ENCODE measurements around the gene GNPNAT1.

The GNPNAT1 gene

GRCh38 chr14:52834440-52834842 lies 43.0 kb upstream of the GNPNAT1 start:
- no peak for DNase-seq (ENCODE audit: extremely low read depth, insufficient read length)
- no peak for TF ChIP-seq CTCF (IDR thresholded peaks at IDR 0.05; ENCODE audit: insufficient read depth, low read length, poor library complexity, severe bottlenecking)
- Histone ChIP-seq H3K36me3 (ENCODE audit: control insufficient read depth, insufficient read depth, low read length) (no peaks in the 10 kb centered on the region), H3K4me3 (replicated peaks; ENCODE audit: low read depth, low read length) (no peak overlapping the region), H3K27me3 (replicated peaks; ENCODE audit: control insufficient read depth, insufficient read depth, low read length) (no peaks in the 10 kb centered on the region)

GRCh38 chr14:52833891-52834290 lies 42.5 kb upstream of the GNPNAT1 start:
- H3K4me3 ChIP-seq (replicated peaks; ENCODE audit: low read depth, low read length) = no peak overlapping the region
- TF ChIP-seq CTCF (IDR thresholded peaks at IDR 0.05; ENCODE audit: insufficient read depth, low read length, poor library complexity, severe bottlenecking) = no peak
- no peak for DNase-seq (ENCODE audit: extremely low read depth, insufficient read length)
- no peaks in the 10 kb centered on the region for H3K36me3 ChIP-seq (ENCODE audit: control insufficient read depth, insufficient read depth, low read length)
- H3K27me3 ChIP-seq (replicated peaks; ENCODE audit: control insufficient read depth, insufficient read depth, low read length) = no peaks in the 10 kb centered on the region

GRCh38 chr14:52829527-52830185 lies 38.2 kb upstream of the GNPNAT1 start:
- no peak for TF ChIP-seq CTCF (IDR thresholded peaks at IDR 0.05; ENCODE audit: insufficient read depth, low read length, poor library complexity, severe bottlenecking)
- H3K27me3 ChIP-seq (replicated peaks; ENCODE audit: control insufficient read depth, insufficient read depth, low read length) = no peaks in the 10 kb centered on the region
- H3K36me3 ChIP-seq (ENCODE audit: control insufficient read depth, insufficient read depth, low read length) = no peaks in the 10 kb centered on the region
- no peak for DNase-seq (ENCODE audit: extremely low read depth, insufficient read length)
- H3K4me3 ChIP-seq (replicated peaks; ENCODE audit: low read depth, low read length) = no peak overlapping the region

- no peak for TF ChIP-seq CTCF (IDR thresholded peaks at IDR 0.05; ENCODE audit: insufficient read depth, low read length, poor library complexity, severe bottlenecking)
- H3K36me3 ChIP-seq (ENCODE audit: control insufficient read depth, insufficient read depth, low read length) = no peaks in the 10 kb centered on the region
- H3K4me3 ChIP-seq (replicated peaks; ENCODE audit: low read depth, low read length) = no peak overlapping the region
- DNase-seq (ENCODE audit: extremely low read depth, insufficient read length) = no peak
- no peaks in the 10 kb centered on the region for H3K27me3 ChIP-seq (replicated peaks; ENCODE audit: control insufficient read depth, insufficient read depth, low read length)
Measured at GRCh38 chr14:52827426-52827825, 36.0 kb upstream of the GNPNAT1 start.

- no peak overlapping the region for H3K4me3 ChIP-seq (replicated peaks; ENCODE audit: low read depth, low read length)
- TF ChIP-seq CTCF (IDR thresholded peaks at IDR 0.05; ENCODE audit: insufficient read depth, low read length, poor library complexity, severe bottlenecking) = no peak
- no peaks in the 10 kb centered on the region for H3K27me3 ChIP-seq (replicated peaks; ENCODE audit: control insufficient read depth, insufficient read depth, low read length)
- DNase-seq (ENCODE audit: extremely low read depth, insufficient read length) = no peak
- H3K36me3 ChIP-seq (ENCODE audit: control insufficient read depth, insufficient read depth, low read length) = no peaks in the 10 kb centered on the region
Measured at GRCh38 chr14:52825085-52825484, 33.7 kb upstream of the GNPNAT1 start.

- TF ChIP-seq CTCF (IDR thresholded peaks at IDR 0.05; ENCODE audit: insufficient read depth, low read length, poor library complexity, severe bottlenecking) = no peak
- no peaks in the 10 kb centered on the region for H3K27me3 ChIP-seq (replicated peaks; ENCODE audit: control insufficient read depth, insufficient read depth, low read length)
- DNase-seq (ENCODE audit: extremely low read depth, insufficient read length) = no peak
- H3K36me3 ChIP-seq (ENCODE audit: control insufficient read depth, insufficient read depth, low read length) = no peaks in the 10 kb centered on the region
- no peak overlapping the region for H3K4me3 ChIP-seq (replicated peaks; ENCODE audit: low read depth, low read length)
Measured at GRCh38 chr14:52824462-52824861, 33.1 kb upstream of the GNPNAT1 start.

Data from GM06990 (cell line).